ENCODE results near the gene MC4R.

The MC4R gene

GRCh38 chr18:60401346-60401745 lies 28.8 kb upstream of the MC4R start:
- Histone ChIP-seq H3K36me3 (replicated peaks; ENCODE audit: low read depth, low read length) (no peaks in the 10 kb centered on the region), H3K27me3 (ENCODE audit: low read depth, low read length) (peaks cover 3% of the 10 kb centered on the region; the same call in 1 of the 2 replicates), H3K4me3 (ENCODE audit: low read length) (no peak overlapping the region), H3K27ac (ENCODE audit: low read length) (no peak overlapping the region), H4K20me1 (ENCODE audit: insufficient read depth, low read length) (no peaks in the 10 kb centered on the region), H3K9me3 (ENCODE audit: insufficient read depth, low read length) (no peaks in the 10 kb centered on the region), H2AFZ (ENCODE audit: low read depth, low read length) (no peak overlapping the region), H3K4me1 (ENCODE audit: low read length) (peaks cover 8% of the 10 kb centered on the region), H3K79me2 (ENCODE audit: low read length) (no peaks in the 10 kb centered on the region), H3K4me2 (ENCODE audit: low read length) (no peak overlapping the region), H3K9ac (ENCODE audit: low read length) (no peak overlapping the region)
- TF ChIP-seq CTCF (IDR thresholded peaks at IDR 0.05; ENCODE audit: low read depth, low read length): no peak
- no peak for TF ChIP-seq EZH2phosphoT487 (IDR thresholded peaks at IDR 0.05; ENCODE audit: low read depth)

DNA sequence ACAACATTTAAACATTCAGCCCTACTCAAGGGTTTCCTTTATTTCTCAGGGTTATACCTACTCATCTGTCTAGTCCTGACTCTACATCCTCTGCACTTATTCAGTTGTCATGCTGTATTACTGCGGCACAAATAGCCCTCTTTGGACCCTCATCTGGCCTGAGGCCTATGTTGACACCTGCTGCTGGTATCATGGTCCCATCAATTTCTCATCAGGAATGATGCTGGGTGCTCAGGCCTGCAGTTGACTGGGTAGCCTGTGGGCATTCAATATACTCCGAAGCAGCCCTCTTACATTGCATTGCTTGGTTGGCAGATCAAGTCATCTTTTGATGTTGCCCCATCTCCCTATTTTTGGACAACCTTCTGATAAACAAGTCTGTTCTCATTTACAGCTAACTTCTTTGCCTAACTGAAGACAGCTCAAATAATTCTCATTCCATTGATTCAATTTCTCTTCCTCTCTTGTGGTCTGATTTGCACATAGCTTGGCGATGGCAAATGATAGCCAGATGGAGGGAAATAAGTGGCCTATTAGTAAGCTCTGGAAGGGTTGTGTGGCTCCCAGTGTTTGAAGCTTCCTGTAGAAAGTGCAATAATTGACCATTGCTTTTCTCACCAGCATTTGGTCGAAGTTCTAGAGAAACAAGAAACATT lies 19.1 kb upstream of the MC4R start:
- no peak overlapping the region for H3K4me3 ChIP-seq (ENCODE audit: low read length)
- no peaks in the 10 kb centered on the region for H3K79me2 ChIP-seq (ENCODE audit: low read length)
- H3K4me2 ChIP-seq (ENCODE audit: low read length): no peak overlapping the region
- H3K36me3 ChIP-seq (replicated peaks; ENCODE audit: low read depth, low read length): no peaks in the 10 kb centered on the region
- no peaks in the 10 kb centered on the region for H4K20me1 ChIP-seq (ENCODE audit: insufficient read depth, low read length)
- no peaks in the 10 kb centered on the region for H3K9me3 ChIP-seq (ENCODE audit: insufficient read depth, low read length)
- TF ChIP-seq EZH2phosphoT487 (IDR thresholded peaks at IDR 0.05; ENCODE audit: low read depth) (no peak), CTCF (IDR thresholded peaks at IDR 0.05; ENCODE audit: low read depth, low read length) (no peak)
- no peaks in the 10 kb centered on the region for H3K27me3 ChIP-seq (ENCODE audit: low read depth, low read length)
- H3K27ac ChIP-seq (ENCODE audit: low read length): no peak overlapping the region
- H3K9ac ChIP-seq (ENCODE audit: low read length): no peak overlapping the region
- H2AFZ ChIP-seq (ENCODE audit: low read depth, low read length): no peak overlapping the region
- H3K4me1 ChIP-seq (ENCODE audit: low read length): no peaks in the 10 kb centered on the region

DNA sequence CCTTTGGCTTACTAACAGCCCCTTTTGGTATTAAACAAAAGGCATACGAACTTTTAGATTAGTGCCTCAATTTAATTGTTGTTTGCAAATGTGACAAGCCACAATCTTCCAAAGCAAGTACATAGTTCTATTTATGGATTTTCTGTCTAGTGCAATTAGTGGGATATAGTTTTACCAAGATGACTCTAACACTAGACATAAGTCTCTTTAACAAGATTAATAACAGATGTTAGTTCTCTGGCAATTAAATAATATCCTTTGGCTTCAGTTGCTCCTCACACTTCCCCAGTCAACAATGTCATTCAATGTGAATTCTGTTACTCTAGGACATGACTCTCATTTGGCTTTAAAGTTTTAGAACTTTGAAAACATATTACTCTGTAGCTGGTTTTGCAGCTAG lies 16.7 kb upstream of the MC4R start:
- Histone ChIP-seq H3K27me3 (ENCODE audit: low read depth, low read length) (no peaks in the 10 kb centered on the region), H3K4me1 (ENCODE audit: low read length) (no peaks in the 10 kb centered on the region), H3K4me2 (ENCODE audit: low read length) (no peak overlapping the region), H3K9me3 (ENCODE audit: insufficient read depth, low read length) (no peaks in the 10 kb centered on the region), H3K79me2 (ENCODE audit: low read length) (no peaks in the 10 kb centered on the region), H3K36me3 (replicated peaks; ENCODE audit: low read depth, low read length) (no peaks in the 10 kb centered on the region), H4K20me1 (ENCODE audit: insufficient read depth, low read length) (no peaks in the 10 kb centered on the region), H3K4me3 (ENCODE audit: low read length) (no peak overlapping the region), H2AFZ (ENCODE audit: low read depth, low read length) (no peak overlapping the region), H3K9ac (ENCODE audit: low read length) (no peak overlapping the region), H3K27ac (ENCODE audit: low read length) (no peak overlapping the region)
- no peak for TF ChIP-seq CTCF (IDR thresholded peaks at IDR 0.05; ENCODE audit: low read depth, low read length)
- TF ChIP-seq EZH2phosphoT487 (IDR thresholded peaks at IDR 0.05; ENCODE audit: low read depth): no peak

GRCh38 chr18:60385693-60386092 lies 13.1 kb upstream of the MC4R start:
- no peak overlapping the region for H2AFZ ChIP-seq (ENCODE audit: low read depth, low read length)
- TF ChIP-seq CTCF (IDR thresholded peaks at IDR 0.05; ENCODE audit: low read depth, low read length) (no peak), EZH2phosphoT487 (IDR thresholded peaks at IDR 0.05; ENCODE audit: low read depth) (no peak)
- no peak overlapping the region for H3K9ac ChIP-seq (ENCODE audit: low read length)
- no peaks in the 10 kb centered on the region for H4K20me1 ChIP-seq (ENCODE audit: insufficient read depth, low read length)
- no peak overlapping the region for H3K4me2 ChIP-seq (ENCODE audit: low read length)
- H3K9me3 ChIP-seq (ENCODE audit: insufficient read depth, low read length): no peaks in the 10 kb centered on the region
- H3K36me3 ChIP-seq (replicated peaks; ENCODE audit: low read depth, low read length): no peaks in the 10 kb centered on the region
- H3K4me1 ChIP-seq (ENCODE audit: low read length): no peaks in the 10 kb centered on the region
- H3K27ac ChIP-seq (ENCODE audit: low read length): no peak overlapping the region
- H3K79me2 ChIP-seq (ENCODE audit: low read length): no peaks in the 10 kb centered on the region
- H3K27me3 ChIP-seq (ENCODE audit: low read depth, low read length): no peaks in the 10 kb centered on the region
- H3K4me3 ChIP-seq (ENCODE audit: low read length): no peak overlapping the region
